Activated CD4-positive, CD25-positive, alpha-beta regulatory T cell treated with anti-CD3 and anti-CD28 coated beads, Interleukin-2, amount 50 U/mL, for 72 hours (primary cell): ENCODE data around the gene GDF11.

Source experiments
- DNase-seq: peaks from one replicate; pipeline ENCODE4 v3.0.0; 2021

GDF11 gene

GRCh38 chr12:55707841-55708694, 34.9 kb upstream of the GDF11 start, which contains the start of gene ITGA7:
Gene ITGA7, minus strand, starts transcription at chr12:55707904. Its CDS starts 222 bp downstream, at chr12:55707682.
- peak; percentile 57 for DNase-seq

GRCh38 chr12:55708695-55709233, 34.2 kb upstream of the GDF11 start:
- no peak for DNase-seq

- DNase-seq = no peak
Observed at GRCh38 chr12:55711786-55712553, 31.0 kb upstream of the GDF11 start.

- no peak for DNase-seq
Observed at GRCh38 chr12:55712700-55713415, 30.1 kb upstream of the GDF11 start.

GRCh38 chr12:55713721-55714120, 29.2 kb upstream of the GDF11 start:
- no peak for DNase-seq

- DNase-seq = no peak
Observed at GRCh38 chr12:55715169-55715764, 27.7 kb upstream of the GDF11 start.

- peak; percentile 94 for DNase-seq
Observed at GRCh38 chr12:55715833-55716581, 26.9 kb upstream of the GDF11 start, which contains the start of gene BLOC1S1. Gene BLOC1S1, plus strand, starts transcription at chr12:55716046. Its CDS starts 6 bp downstream, at chr12:55716052.

- DNase-seq = no peak
Observed at GRCh38 chr12:55716582-55716957, 26.4 kb upstream of the GDF11 start.

- DNase-seq = no peak
Observed at GRCh38 chr12:55717011-55718007, 25.6 kb upstream of the GDF11 start.

GRCh38 chr12:55718015-55718414, 24.9 kb upstream of the GDF11 start:
- no peak for DNase-seq

- DNase-seq = no peak
Observed at GRCh38 chr12:55718624-55719275, 24.2 kb upstream of the GDF11 start.

GRCh38 chr12:55719371-55719770, 23.6 kb upstream of the GDF11 start:
- DNase-seq = no peak

GRCh38 chr12:55720071-55720564, 22.8 kb upstream of the GDF11 start, which contains the start of gene RDH5:
Gene RDH5, plus strand, starts transcription at chr12:55720393. Its CDS starts 792 bp downstream, at chr12:55721185.
- DNase-seq = no peak

GRCh38 chr12:55720894-55721444, 22.0 kb upstream of the GDF11 start:
- no peak for DNase-seq

GRCh38 chr12:55721601-55722213, 21.2 kb upstream of the GDF11 start:
- DNase-seq = no peak

- DNase-seq = no peak
Observed at GRCh38 chr12:55722948-55723347, 20.0 kb upstream of the GDF11 start.

- no peak for DNase-seq
Observed at GRCh38 chr12:55723516-55724225, 19.3 kb upstream of the GDF11 start.
